Gastroesophageal sphincter (tissue), 4 donors: ENCODE measurements around the gene ELAVL3. TPM values are rescaled to one million over a fixed set of nuclear protein-coding genes. Genes with fewer than 3 reads are reported as not detected.

Experiments
- ATAC-seq: fragments of 150-250 bp; one replicate; pipeline ENCODE4 v1.9.1; 2016; ENCODE audit warnings: mild to moderate bottlenecking, moderate library complexity
- H3K27ac ChIP-seq, 4 donors: fragments of 200-600 bp; sonication (generic) in 3 of 4; 1 replicate in 3 of 4; 2 replicates in 1 of 4; pipeline ENCODE4 v1.5.1; 2016 to 2019
- H3K27me3 ChIP-seq: fragments of 200-600 bp; sonication (generic); one replicate; pipeline ENCODE4 v1.5.1; 2019
- H3K36me3 ChIP-seq, 2 donors: fragments of 200-600 bp; sonication (generic); one replicate each; pipeline ENCODE4 v1.5.1; 2019; ENCODE audit warnings: control low read depth in 1 of 2
- H3K4me1 ChIP-seq, 3 donors: fragments of 200-600 bp; sonication (generic); 1 replicate in 2 of 3; 2 replicates in 1 of 3; pipeline ENCODE4 v1.5.1; 2016 to 2019; ENCODE audit warnings: control low read depth in 2 of 3
- H3K4me3 ChIP-seq, 2 donors: fragments of 200-600 bp; sonication (generic); one replicate each; pipeline ENCODE4 v1.5.1; 2019; ENCODE audit warnings: mild to moderate bottlenecking in 1 of 2, moderate library complexity in 1 of 2
- H3K9me3 ChIP-seq, 3 donors: fragments of 200-600 bp; sonication (generic); one replicate each; pipeline ENCODE4 v1.5.1; 2017 to 2019; ENCODE audit warnings: control low read depth in 2 of 3
- CTCF ChIP-seq, 4 experiments: fragments of 200-600 bp in 2 of 4; fragments of 450-650 bp in 2 of 4; sonication (generic) in 1 of 4; IDR thresholded peaks; one replicate each; pipeline ENCODE4 v1.5.1; 2017 to 2019; ENCODE audit warnings: antibody characterized with exemption in 4 of 4, mild to moderate bottlenecking in 2 of 4, moderate library complexity in 2 of 4
- EP300 ChIP-seq: sonication (generic); formaldehyde crosslinking; IDR thresholded peaks from one replicate; pipeline ENCODE4 v1.6.1; 2017; ENCODE audit warnings: antibody characterized with exemption, mild to moderate bottlenecking
- POLR2A ChIP-seq, 2 donors: fragments of 450-650 bp; IDR thresholded peaks; one replicate each; pipeline ENCODE4 v1.6.1; 2017; ENCODE audit warnings: antibody characterized with exemption in 2 of 2, mild to moderate bottlenecking in 2 of 2, moderate library complexity in 1 of 2
- POLR2AphosphoS5 ChIP-seq: sonication (generic); formaldehyde crosslinking; IDR thresholded peaks from one replicate; pipeline ENCODE4 v1.6.1; 2017; ENCODE audit warnings: antibody characterized with exemption
- WGBS, 2 donors: methylation state at CpG; one replicate each; pipeline ENCODE4 v1.1.5; 2018; ENCODE audit warnings: low coverage in 1 of 2; 5-methylcytosine and 5-hydroxymethylcytosine counted together
- total RNA-seq, 4 donors: library from RNA; depleted of rRNA; stranded (reverse); fragments of >200 nt; gene quantifications; one replicate each; pipeline ENCODE4 v1.1.0, GENCODE V29; 2016

The ELAVL3 gene
- total RNA-seq, 4 donors from 2014 or later: 0.04 to 3.3 (median 0.27) TPM; not detected in 1

GRCh38 chr19:11481534-11482383 is 913 bp upstream of the ELAVL3 start:
- peak overlapping the region in 1 of 2 donors; percentile 41 for H3K4me3 ChIP-seq
- H3K27me3 ChIP-seq: peaks cover 79% of the 10 kb centered on the region
- ATAC-seq: peak; percentile 47
- WGBS, 2 donors: 0 to 18% methylated on average over 1 to 6 of the region's 50 CpGs
- H3K36me3 ChIP-seq: peaks cover 0 to 35% of the 10 kb centered on the region in 2 donors
- TF ChIP-seq CTCF (IDR thresholded peaks at IDR 0.05): peak in 1 of 4 experiments; percentile 1
- no peak for TF ChIP-seq POLR2A (IDR thresholded peaks at IDR 0.05)
- H3K4me1 ChIP-seq: peaks cover 3 to 42% (median 24%) of the 10 kb centered on the region in 3 donors
- H3K27ac ChIP-seq: peak overlapping the region in 1 of 4 donors; percentile 38
- H3K9me3 ChIP-seq: peaks cover 0 to 5% (median 0%) of the 10 kb centered on the region in 3 donors

GRCh38 chr19:11479898-11480714 is 740 bp downstream of the ELAVL3 start:
- Histone ChIP-seq H3K4me1 (peaks cover 3 to 42% (median 24%) of the 10 kb centered on the region in 3 donors), H3K9me3 (peaks cover 0 to 5% (median 0%) of the 10 kb centered on the region in 3 donors)
- no CpG with 5 or more reads among the region's 86 CpGs for WGBS, 2 donors

GRCh38 chr19:11479090-11479897 is 1.6 kb downstream of the ELAVL3 start:
- TF ChIP-seq EP300 (no peak), POLR2A (IDR thresholded peaks at IDR 0.05) (no peak), POLR2AphosphoS5 (no peak), CTCF (IDR thresholded peaks at IDR 0.05) (no peak)
- Histone ChIP-seq H3K4me3 (peak overlapping the region in 1 of 2 donors; percentile 33), H3K36me3 (peaks cover 0 to 13% of the 10 kb centered on the region in 2 donors), H3K4me1 (peaks cover 3 to 42% (median 24%) of the 10 kb centered on the region in 3 donors), H3K9me3 (peaks cover 0 to 5% (median 0%) of the 10 kb centered on the region in 3 donors), H3K27me3 (peaks cover 54% of the 10 kb centered on the region), H3K27ac (no peak overlapping the region)
- 12 to 23% methylated on average over 18 to 22 of the region's 62 CpGs for WGBS, 2 donors
- ATAC-seq: no peak

More at GRCh38 chr19:11479898-11480714, 740 bp downstream of the ELAVL3 start:
- Histone ChIP-seq H3K27me3 (peaks cover 62% of the 10 kb centered on the region), H3K4me3 (peak overlapping the region in 1 of 2 donors; percentile 33), H3K27ac (no peak overlapping the region), H3K36me3 (peaks cover 0 to 20% of the 10 kb centered on the region in 2 donors)
- TF ChIP-seq CTCF (IDR thresholded peaks at IDR 0.05) (no peak), EP300 (no peak), POLR2AphosphoS5 (no peak), POLR2A (IDR thresholded peaks at IDR 0.05) (no peak)
- ATAC-seq: no peak

GRCh38 chr19:11478167-11479089 is 2.4 kb downstream of the ELAVL3 start:
- Histone ChIP-seq H3K27ac (no peak overlapping the region), H3K27me3 (peaks cover 45% of the 10 kb centered on the region), H3K36me3 (peaks cover 0 to 4% of the 10 kb centered on the region in 2 donors), H3K4me3 (no peak overlapping the region), H3K4me1 (peaks cover 3 to 42% (median 24%) of the 10 kb centered on the region in 3 donors), H3K9me3 (peaks cover 0 to 5% (median 0%) of the 10 kb centered on the region in 3 donors)
- WGBS, 2 donors: 60 to 66% methylated on average over 2 to 15 of the region's 19 CpGs
- TF ChIP-seq POLR2AphosphoS5: no peak
- no peak for TF ChIP-seq POLR2A (IDR thresholded peaks at IDR 0.05)
- no peak for TF ChIP-seq EP300
- no peak for ATAC-seq
